HepG2 (cell line): ENCODE data around the gene CACNA1C.

Experiments
- AGO1 ChIP-seq: fragments of 200-400 bp; formaldehyde crosslinking; IDR thresholded peaks from 2 replicates; pipeline ENCODE4 v1.6.1; 2017; ENCODE audit warnings: mild to moderate bottlenecking, low read depth, low read length, moderate library complexity; ENCODE audit not compliant: poor library complexity, severe bottlenecking
- CAMTA2 ChIP-seq: sonication (generic); formaldehyde crosslinking; IDR thresholded peaks from 2 replicates; pipeline ENCODE4 v1.4.0; 2020; ENCODE audit warnings: mild to moderate bottlenecking, missing genetic modification reagents, borderline replicate concordance
- MEIS1 ChIP-seq: sonication (generic); formaldehyde crosslinking; IDR thresholded peaks from 2 replicates; pipeline ENCODE4 v1.9.0; 2021; ENCODE audit warnings: mild to moderate bottlenecking, missing genetic modification reagents, moderate library complexity, borderline replicate concordance
- NCOA2 ChIP-seq: sonication (generic); formaldehyde crosslinking; IDR thresholded peaks from 2 replicates; pipeline ENCODE4 v1.8.0; 2022; ENCODE audit warnings: inconsistent platforms
- POLR2A ChIP-seq, 2 experiments: IDR thresholded peaks; 2 replicates each; pipeline ENCODE4 v1.6.1; 2011; ENCODE audit warnings: low read depth in 2 of 2, low read length in 2 of 2, mild to moderate bottlenecking in 1 of 2, moderate library complexity in 1 of 2; ENCODE audit not compliant: insufficient read depth in 1 of 2
- RNF2 ChIP-seq: fragments of 450-650 bp; conservative IDR thresholded peaks from 2 replicates; pipeline ENCODE4 v1.6.1; 2016; ENCODE audit warnings: low read depth
- XBP1 ChIP-seq: sonication (generic); formaldehyde crosslinking; IDR thresholded peaks from 2 replicates; pipeline ENCODE4 v1.5.0; 2020; ENCODE audit warnings: missing genetic modification reagents
- ZBTB8A ChIP-seq: sonication (generic); formaldehyde crosslinking; IDR thresholded peaks from 2 replicates; pipeline ENCODE4 v1.4.0; 2020; ENCODE audit warnings: mild to moderate bottlenecking, low read depth, missing genetic modification reagents, borderline replicate concordance
- ZKSCAN1 ChIP-seq: fragments of 150-350 bp; IDR thresholded peaks from 2 replicates; pipeline ENCODE4 v1.6.1; 2014; ENCODE audit warnings: low read length
- ZNF577 ChIP-seq: sonication (generic); formaldehyde crosslinking; IDR thresholded peaks from 2 replicates; pipeline ENCODE4 v1.4.0; 2020; ENCODE audit warnings: mild to moderate bottlenecking, low read depth, missing genetic modification reagents, borderline replicate concordance
- ZZZ3 ChIP-seq: sonication (generic); formaldehyde crosslinking; IDR thresholded peaks from 2 replicates; pipeline ENCODE4 v1.4.0; 2020; ENCODE audit warnings: missing genetic modification reagents, mild to moderate bottlenecking, borderline replicate concordance

DNA sequence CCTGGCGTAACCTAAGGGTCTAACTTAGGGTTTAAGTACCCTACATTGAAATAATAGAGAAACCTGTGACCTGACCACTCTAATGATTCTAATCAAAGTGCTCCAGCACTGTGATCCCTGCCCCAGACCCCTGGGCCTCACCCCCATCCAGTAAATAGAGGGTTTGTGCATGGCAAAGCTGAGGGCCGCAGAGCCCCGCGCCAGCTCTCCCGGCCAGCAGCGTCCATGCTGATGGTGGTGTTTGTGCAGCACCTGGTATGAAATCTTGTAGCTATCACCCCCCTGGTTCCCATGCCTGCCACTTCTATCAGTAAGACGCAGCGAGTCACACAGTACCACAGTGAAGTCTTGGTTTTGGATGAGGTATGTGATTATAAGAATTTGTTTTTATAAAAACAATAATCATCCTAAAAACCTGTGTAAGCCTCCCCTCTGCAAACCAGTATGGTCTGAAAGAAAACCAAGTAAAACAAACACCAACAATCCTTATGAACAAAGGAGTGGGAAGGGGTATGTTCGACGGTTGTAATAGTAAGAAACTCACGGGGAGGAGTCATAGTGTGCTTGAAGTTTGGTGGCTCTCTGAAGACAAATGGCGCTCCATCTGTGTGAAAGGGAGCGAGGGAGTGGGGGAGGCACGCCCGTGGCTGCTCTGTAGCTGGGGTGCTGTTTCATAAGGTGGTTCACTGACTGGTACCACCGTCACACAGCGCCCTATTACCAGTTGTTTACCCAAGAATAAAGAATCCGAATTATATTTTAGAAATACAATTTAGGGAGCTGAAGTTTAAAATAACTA is 156.2 kb downstream of the CACNA1C start:
- TF ChIP-seq XBP1 (CRISPR knock-in tag) (no peak), ZBTB8A (CRISPR knock-in tag) (no peak), ZZZ3 (CRISPR knock-in tag) (no peak), NCOA2 (CRISPR knock-in tag) (no peak), ZNF577 (CRISPR knock-in tag) (no peak), RNF2 (no peak), CAMTA2 (CRISPR knock-in tag) (no peak), AGO1 (no peak), POLR2A (IDR thresholded peaks at IDR 0.05; ENCODE audit: insufficient read depth in 1 of 2, low read depth in 2 of 2, low read length in 2 of 2) (no peak), MEIS1 (CRISPR knock-in tag) (no peak), ZKSCAN1 (no peak)
